ENCODE measurements around the gene GALNT10.

- no peak for TF ChIP-seq ZNF384 (IDR thresholded peaks at IDR 0.05)
- no peak for TF ChIP-seq FOXK2 (IDR thresholded peaks at IDR 0.05)
- no peak for TF ChIP-seq TARDBP (IDR thresholded peaks at IDR 0.05)
- no peak for TF ChIP-seq L3MBTL2 (conservative IDR thresholded peaks at IDR 0.05)
- TF ChIP-seq CTBP1 (IDR thresholded peaks at IDR 0.05; ENCODE audit: borderline replicate concordance) = no peak
- TF ChIP-seq BHLHE40 (IDR thresholded peaks at IDR 0.05; ENCODE audit: borderline replicate concordance) = no peak
- no peak for TF ChIP-seq FOXM1 (IDR thresholded peaks at IDR 0.05; ENCODE audit: borderline replicate concordance)
- no peak for TF ChIP-seq LEF1 (IDR thresholded peaks at IDR 0.05; ENCODE audit: borderline replicate concordance)
- TF ChIP-seq SP1 (IDR thresholded peaks at IDR 0.05) = no peak
- TF ChIP-seq, protein P1, sequence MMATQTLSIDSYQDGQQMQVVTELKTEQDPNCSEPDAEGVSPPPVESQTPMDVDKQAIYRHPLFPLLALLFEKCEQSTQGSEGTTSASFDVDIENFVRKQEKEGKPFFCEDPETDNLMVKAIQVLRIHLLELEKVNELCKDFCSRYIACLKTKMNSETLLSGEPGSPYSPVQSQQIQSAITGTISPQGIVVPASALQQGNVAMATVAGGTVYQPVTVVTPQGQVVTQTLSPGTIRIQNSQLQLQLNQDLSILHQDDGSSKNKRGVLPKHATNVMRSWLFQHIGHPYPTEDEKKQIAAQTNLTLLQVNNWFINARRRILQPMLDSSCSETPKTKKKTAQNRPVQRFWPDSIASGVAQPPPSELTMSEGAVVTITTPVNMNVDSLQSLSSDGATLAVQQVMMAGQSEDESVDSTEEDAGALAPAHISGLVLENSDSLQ (IDR thresholded peaks at IDR 0.05) = no peak
- no peak for TF ChIP-seq ELF4 (IDR thresholded peaks at IDR 0.05)
- TF ChIP-seq SUZ12 (IDR thresholded peaks at IDR 0.05) = no peak
Measured at GRCh38 chr5:154271936-154272514, 81.5 kb downstream of the GALNT10 start.
